ENCODE measurements around the gene USP3. TPM values are rescaled to one million over a fixed set of nuclear protein-coding genes. Genes with fewer than 3 reads are reported as not detected.

USP3 gene
- total RNA-seq, 4 donors from 2014 or later: 12.1 to 29.4 (median 15.5) TPM

DNA sequence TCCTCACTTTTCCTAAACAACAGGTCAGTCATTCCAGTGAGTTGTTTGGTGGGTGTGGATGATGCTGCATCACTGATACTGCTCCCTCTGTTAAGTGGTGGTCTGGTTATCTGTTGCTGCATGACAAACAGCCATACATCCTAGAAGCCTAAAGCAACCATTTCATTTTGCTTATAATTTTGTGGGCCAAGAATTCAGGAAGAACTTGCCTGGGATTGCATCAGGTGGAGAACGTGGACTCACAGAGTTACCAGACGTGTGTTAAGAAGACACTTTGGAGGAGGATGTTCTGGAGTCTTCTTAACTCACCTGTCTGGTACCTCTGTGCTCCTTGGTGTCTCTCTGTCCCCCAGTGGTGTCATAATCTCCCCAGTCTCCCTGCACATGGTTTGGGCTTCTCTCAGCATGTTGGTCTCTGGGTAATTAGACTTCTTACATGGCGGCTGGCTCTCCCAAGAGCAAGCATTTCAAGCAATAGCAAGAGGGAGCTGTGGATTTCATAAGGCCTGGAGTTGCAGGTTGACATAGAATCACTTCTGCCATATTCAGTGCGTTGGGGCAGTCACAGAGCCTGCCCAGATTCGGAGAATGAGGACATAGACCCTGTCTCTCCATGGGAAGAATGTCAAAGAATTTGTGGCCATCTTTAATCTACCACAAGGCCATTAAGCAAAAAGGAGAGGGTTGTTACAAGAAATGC lies 20.1 kb downstream of the USP3 start:
- H3K4me1 ChIP-seq: peaks cover 63 to 89% of the 10 kb centered on the region in 2 donors
- no peak overlapping the region for H3K27ac ChIP-seq
- TF ChIP-seq POLR2A (IDR thresholded peaks at IDR 0.05) (no peak), CTCF (IDR thresholded peaks at IDR 0.05 in 4 of 5, conservative IDR thresholded peaks at IDR 0.05 in 1 of 5) (no peak)
- H3K27me3 ChIP-seq: no peaks in the 10 kb centered on the region
- H3K4me3 ChIP-seq: no peak overlapping the region
- H3K9me3 ChIP-seq: no peaks in the 10 kb centered on the region
- H3K36me3 ChIP-seq: no peaks in the 10 kb centered on the region
- in situ Hi-C loops (cut with MboI; ENCODE audit: low sequenced_read_pairs in 4 of 4) (loop anchor here in 1 of 4 donors (25.0 kb wide), 1 partner anchor 563 kb away; the partner anchor contains the start of genes CIAO2A and SNX1), intact Hi-C loops (cut with DNase I; ENCODE audit: low total_unique reads) (no loop called here)
- DNase-seq (no peak), ATAC-seq (no peak)

DNA sequence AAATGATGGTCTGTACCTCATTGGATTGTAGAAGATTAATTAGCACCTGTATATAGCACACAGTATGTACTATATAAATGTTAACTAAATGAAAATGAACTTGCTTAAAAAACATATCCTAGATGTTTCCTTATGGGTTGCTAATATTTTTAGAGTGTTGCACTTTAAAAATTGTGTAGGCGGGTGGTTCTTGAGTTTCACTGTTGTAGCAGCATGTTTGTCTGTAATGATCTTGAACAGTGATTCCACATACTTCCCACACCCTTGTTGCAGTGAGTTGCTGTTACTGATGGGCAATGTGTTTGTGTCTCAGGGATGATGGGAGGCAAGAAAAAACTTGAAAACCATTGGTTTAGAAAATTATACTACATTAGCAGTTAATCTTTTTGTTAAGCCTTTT lies 22.0 kb downstream of the USP3 start:
- Histone ChIP-seq H3K9me3 (no peaks in the 10 kb centered on the region), H3K27me3 (no peaks in the 10 kb centered on the region), H3K27ac (no peak overlapping the region), H3K4me1 (peaks cover 47 to 70% of the 10 kb centered on the region in 2 donors), H3K36me3 (no peaks in the 10 kb centered on the region), H3K4me3 (no peak overlapping the region)
- no peak for DNase-seq
- TF ChIP-seq POLR2A (IDR thresholded peaks at IDR 0.05) (no peak), CTCF (IDR thresholded peaks at IDR 0.05 in 4 of 5, conservative IDR thresholded peaks at IDR 0.05 in 1 of 5) (no peak)
- ATAC-seq: no peak
- in situ Hi-C loops (cut with MboI; ENCODE audit: low sequenced_read_pairs in 4 of 4): no loop called here
- intact Hi-C loops (cut with DNase I; ENCODE audit: low total_unique reads): no loop called here

GRCh38 chr15:63528138-63528659 lies 23.8 kb downstream of the USP3 start:
- intact Hi-C loops (cut with DNase I; ENCODE audit: low total_unique reads): no loop called here
- in situ Hi-C loops (cut with MboI; ENCODE audit: low sequenced_read_pairs in 4 of 4): no loop called here
- no peak for ATAC-seq

DNA sequence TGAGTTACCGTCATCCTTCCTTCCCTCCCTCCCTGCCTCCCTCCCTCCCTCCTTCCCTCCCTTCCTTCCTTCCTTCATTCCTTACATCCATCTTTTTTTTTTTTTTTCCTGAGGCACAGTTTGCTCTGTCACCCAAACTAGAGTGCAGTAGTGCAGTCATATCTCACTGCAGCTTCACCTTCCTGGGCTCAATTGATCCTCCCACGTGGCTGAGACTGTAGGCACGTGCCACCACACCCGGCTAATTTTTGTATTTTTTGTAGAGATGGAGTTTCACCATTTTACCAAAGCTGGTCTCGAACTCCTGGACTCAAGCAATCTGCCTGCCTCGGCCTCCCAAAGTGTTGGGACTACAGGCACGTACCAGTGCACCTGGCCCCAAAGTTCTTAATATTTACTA lies 25.8 kb downstream of the USP3 start:
- no peaks in the 10 kb centered on the region for H3K27me3 ChIP-seq
- TF ChIP-seq CTCF (IDR thresholded peaks at IDR 0.05 in 4 of 5, conservative IDR thresholded peaks at IDR 0.05 in 1 of 5): no peak
- no peaks in the 10 kb centered on the region for H3K9me3 ChIP-seq
- in situ Hi-C loops (cut with MboI; ENCODE audit: low sequenced_read_pairs in 4 of 4) (no loop called here), intact Hi-C loops (cut with DNase I; ENCODE audit: low total_unique reads) (no loop called here)
- H3K4me3 ChIP-seq: no peak overlapping the region
- DNase-seq: no peak
- no peak overlapping the region for H3K27ac ChIP-seq
- no peaks in the 10 kb centered on the region for H3K36me3 ChIP-seq
- ATAC-seq: no peak
- peaks cover 23 to 48% of the 10 kb centered on the region in 2 donors for H3K4me1 ChIP-seq

More at GRCh38 chr15:63528138-63528659, 23.8 kb downstream of the USP3 start:
- TF ChIP-seq CTCF (IDR thresholded peaks at IDR 0.05 in 4 of 5, conservative IDR thresholded peaks at IDR 0.05 in 1 of 5) (no peak), POLR2A (IDR thresholded peaks at IDR 0.05) (no peak)
- Histone ChIP-seq H3K4me1 (peaks cover 34 to 54% of the 10 kb centered on the region in 2 donors), H3K9me3 (no peaks in the 10 kb centered on the region), H3K27ac (no peak overlapping the region), H3K27me3 (no peaks in the 10 kb centered on the region), H3K4me3 (no peak overlapping the region), H3K36me3 (no peaks in the 10 kb centered on the region)
- no peak for DNase-seq

Measured in gastrocnemius medialis (tissue), 4 donors.